GM03348 (cell line): ENCODE results near the gene LPGAT1.

Experiments
- DNase-seq: peaks from one replicate; pipeline ENCODE4 v3.0.0; 2012; ENCODE audit warnings: low spot score

The LPGAT1 gene

GRCh38 chr1:211828584-211829342, 1.8 kb downstream of the LPGAT1 start:
- no peak for DNase-seq

- no peak for DNase-seq
These were observed 3.5 kb downstream of the LPGAT1 start for GRCh38 chr1:211827051-211827450.

DNA sequence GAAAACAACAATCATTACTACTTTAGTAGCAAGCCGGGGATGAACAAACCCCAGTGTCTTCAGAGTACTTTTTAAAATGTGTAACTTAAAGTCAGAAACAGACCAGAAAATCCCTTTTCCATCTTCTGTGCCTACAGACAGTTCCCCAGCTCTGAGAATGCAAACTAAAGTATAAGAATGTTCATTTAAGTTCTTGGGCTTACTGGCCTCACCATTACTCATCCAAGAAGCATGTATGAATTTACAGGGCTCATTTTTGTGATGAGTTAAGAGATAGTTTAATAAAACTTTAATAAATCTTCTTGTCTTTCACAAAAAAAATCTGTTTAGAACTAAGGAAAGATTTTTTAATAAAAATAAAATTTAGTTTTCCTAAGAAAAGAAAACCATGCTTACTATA, 4.6 kb downstream of the LPGAT1 start:
- peak; percentile 65 for DNase-seq

DNA sequence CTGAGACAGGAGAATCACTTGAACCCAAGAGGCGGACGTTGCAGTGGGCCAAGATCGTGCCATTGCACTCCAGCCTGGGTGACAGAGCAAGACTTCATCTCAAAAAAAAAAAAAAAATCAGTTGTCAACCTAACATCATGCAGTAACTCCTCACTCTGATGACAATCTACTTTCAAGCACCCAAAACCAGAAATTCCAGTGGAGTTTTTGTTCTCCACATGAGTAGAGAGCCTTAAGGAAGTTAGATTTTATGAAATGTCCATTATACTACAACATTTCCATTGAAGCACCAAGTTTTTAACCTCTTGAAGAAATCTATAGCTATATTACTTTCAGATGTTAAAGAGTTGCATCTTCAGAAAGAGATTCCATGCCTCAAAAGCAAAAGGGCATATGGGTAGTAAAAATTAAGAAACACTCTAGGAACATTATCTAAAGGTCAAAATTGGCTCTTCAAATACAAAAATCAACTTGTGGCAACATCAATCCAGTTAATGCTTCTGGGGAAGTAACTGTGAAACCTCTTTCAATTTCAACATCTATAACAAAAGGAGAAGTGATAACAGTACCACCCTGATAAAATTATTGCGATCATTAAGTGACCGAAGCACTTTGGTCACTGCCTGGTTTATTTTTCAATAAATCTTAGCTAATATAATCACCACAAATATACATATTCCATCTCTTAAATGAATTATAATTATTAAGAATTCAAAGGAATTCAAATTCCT, 7.7 kb downstream of the LPGAT1 start:
- no peak for DNase-seq

DNA sequence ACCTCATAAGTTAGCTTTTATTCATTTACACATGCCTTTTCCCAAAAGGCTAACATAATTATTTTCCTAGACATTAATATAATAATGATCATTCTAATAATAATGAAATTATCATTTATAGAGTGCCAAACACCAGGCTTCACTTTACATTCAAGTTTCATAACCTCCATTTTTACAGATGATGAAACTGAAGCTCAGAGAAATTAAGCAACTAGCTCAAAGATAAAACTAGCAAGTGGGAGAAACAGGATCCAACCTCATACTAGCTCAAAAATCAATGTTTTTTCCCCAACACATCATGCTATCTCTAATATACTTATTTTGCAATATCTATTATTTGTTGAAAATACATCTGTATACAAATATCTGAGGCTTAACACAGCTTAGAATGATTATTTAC, 14.0 kb downstream of the LPGAT1 start:
- DNase-seq, result no peak

DNA sequence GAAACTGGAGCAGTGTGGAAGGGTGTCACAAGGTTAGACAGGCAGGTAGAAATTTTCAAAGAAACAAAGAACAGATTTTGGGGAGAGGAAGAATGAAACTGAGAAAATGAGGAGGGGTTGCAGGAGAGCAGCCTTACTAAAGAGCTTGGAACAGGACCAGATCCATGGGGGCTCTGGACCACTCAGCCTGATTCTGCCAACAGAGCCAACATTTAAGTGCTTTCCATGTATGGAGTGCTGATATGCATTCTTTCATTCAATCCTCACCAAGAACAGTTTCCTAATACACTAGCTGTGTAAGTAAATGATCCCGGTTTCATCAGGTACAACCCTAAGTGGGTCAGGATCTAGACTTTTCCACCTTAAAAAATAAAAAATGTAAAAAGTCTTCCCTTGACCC, 16.2 kb downstream of the LPGAT1 start:
- no peak for DNase-seq

- DNase-seq, result peak; percentile 14
These were observed 17.0 kb downstream of the LPGAT1 start for GRCh38 chr1:211813590-211813989.

DNA sequence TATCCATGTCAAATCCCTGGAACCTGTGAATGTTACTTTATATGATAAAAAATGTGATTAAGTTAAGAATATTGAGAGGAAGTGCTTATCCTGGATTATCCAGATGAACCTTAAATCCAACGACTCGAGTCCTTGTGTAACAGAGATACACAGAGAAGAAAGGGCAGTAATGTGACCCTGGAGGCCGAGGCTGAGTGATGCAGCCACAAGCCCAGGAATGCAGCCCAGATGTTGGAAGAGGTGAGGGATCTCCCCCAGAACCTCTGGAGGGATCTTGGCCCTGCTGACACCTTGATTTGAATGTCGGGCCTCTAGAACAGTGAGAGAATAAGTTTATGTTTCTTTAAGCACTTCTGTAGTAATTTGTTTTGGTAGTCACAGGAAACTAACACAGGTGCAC, 18.0 kb downstream of the LPGAT1 start:
- DNase-seq, result no peak

DNA sequence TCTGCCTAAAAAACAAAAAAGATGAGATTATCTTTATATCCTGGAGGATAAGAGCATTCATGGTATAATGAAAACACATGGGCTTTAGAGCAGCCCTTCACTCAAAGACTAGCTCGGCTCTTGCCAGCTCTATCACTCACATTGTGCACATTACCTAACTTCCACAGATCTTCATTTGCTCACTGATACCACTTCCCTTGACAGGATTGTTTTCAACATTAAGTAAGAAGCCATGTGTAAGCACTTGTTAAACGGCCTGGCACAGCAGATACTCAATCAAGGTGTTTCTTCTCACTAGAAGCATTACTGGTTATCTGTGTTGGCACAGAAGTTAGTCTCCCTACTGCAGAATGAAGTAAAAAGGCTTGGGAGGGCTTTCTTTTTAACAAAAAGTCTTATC, 18.7 kb downstream of the LPGAT1 start:
- no peak for DNase-seq

GRCh38 chr1:211811126-211811525, 19.4 kb downstream of the LPGAT1 start:
- DNase-seq, result no peak

DNA sequence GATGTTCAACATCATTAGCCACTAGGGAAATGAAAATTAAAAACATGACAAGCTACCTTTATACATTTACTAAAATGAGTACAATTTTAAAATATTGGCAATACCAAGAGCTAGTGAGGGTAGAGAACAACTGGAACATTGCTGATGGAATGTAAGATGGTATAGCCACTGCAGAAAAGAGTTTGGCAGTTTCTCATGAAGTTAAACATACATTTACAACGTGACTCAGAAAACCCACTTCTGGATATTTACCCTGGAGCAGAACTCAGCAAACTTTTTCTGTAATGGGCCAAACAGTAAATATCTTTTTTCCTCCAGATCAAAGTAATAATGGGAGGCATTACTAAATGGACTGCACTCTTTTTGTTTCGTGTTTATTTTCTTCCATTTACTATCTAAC, 22.1 kb downstream of the LPGAT1 start:
- DNase-seq, result no peak

DNA sequence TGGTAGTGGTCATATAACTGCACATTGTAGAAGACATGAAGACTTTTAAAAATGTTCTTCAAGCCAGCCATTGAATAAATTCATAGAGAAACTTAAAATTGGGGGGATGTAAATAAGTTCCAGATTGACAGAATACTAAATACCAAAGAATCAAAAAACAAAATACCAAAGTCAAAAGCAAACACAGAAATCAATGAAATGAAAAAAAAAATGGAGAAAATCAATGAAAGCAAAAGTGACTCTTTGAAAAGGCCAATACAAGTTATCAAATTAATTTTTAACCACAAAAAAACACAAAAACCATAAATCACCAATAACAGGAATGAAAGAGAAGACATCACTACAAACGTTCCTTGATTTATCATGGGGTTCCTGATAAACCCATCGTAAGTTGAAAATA, 25.6 kb downstream of the LPGAT1 start:
- DNase-seq, result no peak

DNA sequence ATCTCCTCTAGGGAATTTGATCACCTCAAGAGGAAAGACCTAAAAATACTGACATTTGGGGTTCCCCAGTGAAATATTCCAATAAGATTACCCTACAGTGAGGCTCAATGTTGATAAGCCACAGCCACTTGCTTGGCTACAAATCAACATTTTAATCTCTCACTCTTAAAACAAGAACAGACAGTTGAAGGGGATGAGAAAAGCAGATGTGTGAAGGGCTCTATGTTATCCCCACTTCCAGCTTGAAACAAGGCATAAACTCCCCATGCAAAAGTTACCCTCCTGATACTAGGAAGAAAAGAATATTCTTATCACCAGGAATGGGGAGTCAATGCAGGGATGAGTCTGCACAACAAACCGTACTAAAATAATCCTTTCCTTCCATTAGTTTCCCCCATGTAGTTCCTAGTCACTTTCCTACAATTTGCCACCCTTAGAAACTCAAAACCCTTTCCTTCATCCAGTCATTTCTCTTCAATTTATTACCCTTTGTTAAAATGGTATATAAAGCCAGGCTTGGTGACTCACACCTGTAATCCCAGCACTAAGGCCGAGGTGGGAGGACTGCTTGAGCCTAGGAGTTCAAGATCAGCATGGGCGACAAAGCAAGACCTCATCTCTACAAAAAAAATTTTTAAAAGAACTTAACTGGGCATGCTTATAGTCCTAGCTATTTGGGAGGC, 29.5 kb downstream of the LPGAT1 start:
- DNase-seq, result no peak

- DNase-seq, result no peak
These were observed 32.6 kb downstream of the LPGAT1 start for GRCh38 chr1:211797994-211798393.

GRCh38 chr1:211791979-211792378, 38.6 kb downstream of the LPGAT1 start:
- no peak for DNase-seq

GRCh38 chr1:211789641-211790464, 40.7 kb downstream of the LPGAT1 start:
- DNase-seq, result no peak

DNA sequence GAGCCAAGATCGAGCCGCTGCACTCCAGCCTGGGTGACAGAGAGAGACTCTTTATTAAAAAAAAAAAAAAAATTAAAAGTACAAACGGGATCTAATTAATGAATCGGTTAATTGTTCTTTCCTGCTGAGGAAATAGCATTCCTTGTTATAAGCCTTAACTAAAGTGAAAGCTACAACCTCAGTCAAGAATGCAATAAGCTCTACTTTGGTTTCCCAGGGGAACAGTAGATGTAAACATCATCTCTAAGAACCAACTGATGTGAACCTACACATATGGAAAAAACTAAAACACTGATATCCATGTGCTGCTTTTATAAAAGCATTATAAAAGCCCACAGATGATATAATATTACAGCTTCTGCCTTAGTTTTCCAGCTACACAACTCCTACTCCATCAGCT, 41.9 kb downstream of the LPGAT1 start:
- DNase-seq, result no peak

DNA sequence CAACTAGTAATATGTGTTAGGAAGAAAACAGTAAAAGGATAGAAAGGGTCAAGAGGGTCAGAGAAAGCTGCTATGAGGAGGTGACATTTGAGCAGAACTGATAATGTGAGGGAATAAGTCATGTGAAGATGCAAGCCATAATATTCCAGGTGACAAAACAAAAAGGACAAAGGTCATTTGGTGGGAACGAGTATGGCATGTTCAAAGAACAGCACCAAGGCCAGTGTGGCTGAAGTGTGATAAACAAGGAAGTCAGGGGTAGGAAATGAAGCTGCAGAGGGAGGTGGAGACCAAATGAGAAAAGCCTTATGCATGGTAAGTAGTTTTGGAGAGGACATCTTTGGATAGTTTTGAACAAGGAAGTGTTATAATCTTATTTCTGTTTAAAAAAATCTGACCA, 46.7 kb downstream of the LPGAT1 start:
- no peak for DNase-seq

GRCh38 chr1:211783266-211783665, 47.3 kb downstream of the LPGAT1 start:
- DNase-seq, result no peak

GRCh38 chr1:211781260-211781659, 49.3 kb downstream of the LPGAT1 start:
- DNase-seq, result peak; percentile 4

- no peak for DNase-seq
These were observed 55.4 kb downstream of the LPGAT1 start for GRCh38 chr1:211775170-211775569.

GRCh38 chr1:211764701-211765100, 65.9 kb downstream of the LPGAT1 start:
- no peak for DNase-seq
